Liver (tissue), 9 donors: ENCODE results near the gene MED15. TPM values are rescaled to one million over a fixed set of nuclear protein-coding genes. Genes with fewer than 3 reads are reported as not detected.
"Not testable (repeated sequence)": the region's sequence is repeated elsewhere in the genome, so short reads cannot be mapped to it uniquely, and the experiment has no call there.

Source experiments
- DNase-seq: peaks from one replicate; pipeline ENCODE4 v3.0.0-alpha.2; 2017; ENCODE audit warnings: low spot score
- H3K27ac ChIP-seq, 2 donors: one replicate each; pipeline ENCODE4 v1.7.0; 2013; ENCODE audit warnings: inconsistent platforms in 2 of 2, low read length in 2 of 2, control low read depth in 1 of 2, low read depth in 1 of 2, mild to moderate bottlenecking in 1 of 2
- H3K27me3 ChIP-seq, 4 donors: one replicate each; pipeline versions ENCODE4 v1.6.1 to v1.7.0; 2013; ENCODE audit warnings: low read length in 3 of 4, inconsistent platforms in 1 of 4, mild to moderate bottlenecking in 1 of 4, moderate library complexity in 1 of 4; ENCODE audit not compliant: control insufficient read depth in 4 of 4, insufficient read depth in 4 of 4
- H3K36me3 ChIP-seq, 4 donors: one replicate each; pipeline versions ENCODE4 v1.6.1 to v1.7.0; 2013; ENCODE audit warnings: low read length in 3 of 4, mild to moderate bottlenecking in 3 of 4, low read depth in 1 of 4, moderate library complexity in 1 of 4; ENCODE audit not compliant: control insufficient read depth in 4 of 4, insufficient read depth in 3 of 4
- H3K4me1 ChIP-seq, 4 donors: one replicate each; pipeline versions ENCODE4 v1.6.1 to v1.7.0; 2013; ENCODE audit warnings: low read length in 3 of 4, mild to moderate bottlenecking in 3 of 4, moderate library complexity in 1 of 4; ENCODE audit not compliant: control insufficient read depth in 4 of 4, insufficient read depth in 4 of 4
- H3K4me3 ChIP-seq, 3 donors: one replicate each; pipeline versions ENCODE4 v1.6.1 to v1.7.0; 2013; ENCODE audit warnings: low read length in 3 of 3, control low read depth in 1 of 3, low read depth in 1 of 3, mild to moderate bottlenecking in 1 of 3
- H3K9ac ChIP-seq, 2 donors: one replicate each; pipeline ENCODE4 v1.7.0; 2013; ENCODE audit warnings: low read length in 2 of 2, mild to moderate bottlenecking in 2 of 2, moderate library complexity in 2 of 2, control low read depth in 1 of 2, low read depth in 1 of 2
- H3K9me3 ChIP-seq, 4 donors: one replicate each; pipeline versions ENCODE4 v1.6.1 to v1.7.0; 2013; ENCODE audit warnings: low read length in 3 of 4; ENCODE audit not compliant: control insufficient read depth in 4 of 4
- ATF3 ChIP-seq: IDR thresholded peaks from 2 replicates; pipeline ENCODE4 v1.6.1; 2016; ENCODE audit warnings: antibody characterized with exemption
- EGR1 ChIP-seq, 2 donors: IDR thresholded peaks; 2 replicates each; pipeline ENCODE4 v1.6.1; 2016 to 2018; ENCODE audit warnings: antibody characterized with exemption in 2 of 2, low read depth in 2 of 2
- FOXA2 ChIP-seq: IDR thresholded peaks from 2 replicates; pipeline ENCODE4 v1.6.1; 2016; ENCODE audit warnings: antibody characterized with exemption
- GABPA ChIP-seq, 2 donors: IDR thresholded peaks in 1 of 2; conservative IDR thresholded peaks in 1 of 2; 2 replicates each; pipeline ENCODE4 v1.6.1; 2016; ENCODE audit warnings: antibody characterized with exemption in 2 of 2, mild to moderate bottlenecking in 1 of 2, moderate library complexity in 1 of 2
- HNF4A ChIP-seq, 2 donors: conservative IDR thresholded peaks; 2 replicates each; pipeline ENCODE4 v1.6.1; 2016; ENCODE audit warnings: antibody characterized with exemption in 2 of 2, mild to moderate bottlenecking in 2 of 2
- HNF4G ChIP-seq: IDR thresholded peaks from 2 replicates; pipeline ENCODE4 v1.6.1; 2016; ENCODE audit warnings: antibody characterized with exemption
- MAX ChIP-seq: IDR thresholded peaks from 2 replicates; pipeline ENCODE4 v1.6.1; 2016; ENCODE audit warnings: antibody characterized with exemption
- NR2F2 ChIP-seq: IDR thresholded peaks from 2 replicates; pipeline ENCODE4 v1.6.1; 2016; ENCODE audit warnings: antibody characterized with exemption
- RAD21 ChIP-seq, 2 donors: IDR thresholded peaks; 2 replicates each; pipeline ENCODE4 v1.6.1; 2016; ENCODE audit warnings: antibody characterized with exemption in 2 of 2, mild to moderate bottlenecking in 2 of 2
- REST ChIP-seq: IDR thresholded peaks from 2 replicates; pipeline ENCODE4 v1.6.1; 2016; ENCODE audit warnings: antibody characterized with exemption, mild to moderate bottlenecking
- RXRA ChIP-seq, 2 donors: IDR thresholded peaks; 2 replicates each; pipeline ENCODE4 v1.6.1; 2017 to 2018; ENCODE audit warnings: antibody characterized with exemption in 2 of 2, mild to moderate bottlenecking in 1 of 2
- SP1 ChIP-seq: IDR thresholded peaks from 2 replicates; pipeline ENCODE4 v1.6.1; 2018; ENCODE audit warnings: antibody characterized with exemption, mild to moderate bottlenecking
- TAF1 ChIP-seq: conservative IDR thresholded peaks from 2 replicates; pipeline ENCODE4 v1.6.1; 2016; ENCODE audit warnings: antibody characterized with exemption, mild to moderate bottlenecking
- YY1 ChIP-seq: IDR thresholded peaks from 2 replicates; pipeline ENCODE4 v1.6.1; 2016; ENCODE audit warnings: antibody characterized with exemption, mild to moderate bottlenecking
- ZBTB33 ChIP-seq: IDR thresholded peaks from 2 replicates; pipeline ENCODE4 v1.6.1; 2016; ENCODE audit warnings: antibody characterized with exemption
- WGBS: extraction: QIAGEN DNeasy Blood & Tissue Kit; methylation state at CpG from one replicate; pipeline ENCODE4 v1.1.7; 2013; 5-methylcytosine and 5-hydroxymethylcytosine counted together
- polyA plus RNA-seq, 2 donors: library from polyadenylated mRNA; stranded (reverse) in 1 of 2; unstranded in 1 of 2; fragments of 200-250 nt in 1 of 2; fragments of >200 nt in 1 of 2; fragmentation: Nextera tagmentation in 1 of 2; extraction: Ambion mirVana in 1 of 2; gene quantifications; one replicate each; pipeline versions ENCODE4 v1.2.1 to v1.2.3, GENCODE V29; 2013 to 2015
- total RNA-seq, 2 donors: library from RNA; depleted of rRNA; stranded (reverse); fragments of >200 nt; gene quantifications; one replicate each; pipeline ENCODE4 v1.2.3, GENCODE V29; 2014
- donor health status: healthy.
- donor health status: healthy.
- donor health status: healthy.
- donor health status: healthy.
- donor health status: healthy.

MED15 gene
- total and polyA plus RNA-seq, 4 donors = 9.7 to 28.0 (median 16.2) TPM

GRCh38 chr22:20469110-20469868 lies 38.1 kb upstream of the MED15 start:
- Histone ChIP-seq H3K9me3 (no peaks in the 10 kb centered on the region), H3K27me3 (no peaks in the 10 kb centered on the region), H3K9ac (no peak overlapping the region), H3K4me3 (no peak overlapping the region), H3K4me1 (no peaks in the 10 kb centered on the region), H3K36me3 (peaks cover 0 to 26% (median 10%) of the 10 kb centered on the region in 4 donors), H3K27ac (no peak overlapping the region)
- 87% methylated on average over 6 of the region's 6 CpGs for WGBS
- TF ChIP-seq YY1 = no peak
- no peak for TF ChIP-seq ATF3
- TF ChIP-seq SP1 = no peak
- TF ChIP-seq GABPA (IDR thresholded peaks at IDR 0.05 in 1 of 2, conservative IDR thresholded peaks at IDR 0.05 in 1 of 2) = no peak
- no peak for TF ChIP-seq REST
- no peak for TF ChIP-seq HNF4G
- no peak for TF ChIP-seq HNF4A (conservative IDR thresholded peaks at IDR 0.05)
- no peak for TF ChIP-seq RXRA (IDR thresholded peaks at IDR 0.05)
- no peak for TF ChIP-seq ZBTB33
- no peak for TF ChIP-seq FOXA2
- TF ChIP-seq EGR1 (IDR thresholded peaks at IDR 0.05; ENCODE audit: low read depth in 2 of 2) = no peak
- no peak for TF ChIP-seq TAF1
- TF ChIP-seq RAD21 (IDR thresholded peaks at IDR 0.05) = no peak
- TF ChIP-seq NR2F2 = no peak
- TF ChIP-seq MAX = no peak
- DNase-seq = no peak

GRCh38 chr22:20470525-20470924 lies 36.9 kb upstream of the MED15 start:
- peaks cover 0 to 14% (median 7%) of the 10 kb centered on the region in 4 donors for H3K36me3 ChIP-seq
- H3K27me3 ChIP-seq, H3K9me3 ChIP-seq, H3K4me1 ChIP-seq, H3K27ac ChIP-seq, H3K4me3 ChIP-seq, DNase-seq, H3K9ac ChIP-seq: not testable (repeated sequence)
- 98% methylated on average over 2 of the region's 2 CpGs for WGBS
